ENCODE measurements around the gene HOXA7. TPM values are rescaled to one million over a fixed set of nuclear protein-coding genes. Genes with fewer than 3 reads are reported as not detected.

HOXA7 gene
- total RNA-seq, 1 experiment from 2014 or later, result 0.56 TPM

GRCh38 chr7:27150568-27151340, 5.7 kb downstream of the HOXA7 start:
- Histone ChIP-seq H3K9me3 (ENCODE audit: low read depth, low read length, poor library complexity, severe bottlenecking) (no peaks in the 10 kb centered on the region), H3K27me3 (replicated peaks; ENCODE audit: insufficient read depth, low read depth, low read length, poor library complexity) (peaks cover 94% of the 10 kb centered on the region), H3K4me3 (ENCODE audit: low read depth, low read length, poor library complexity, severe bottlenecking) (peak overlapping the region; percentile 26), H3K27ac (ENCODE audit: low read depth, low read length, poor library complexity, severe bottlenecking) (no peak overlapping the region), H3K4me1 (ENCODE audit: insufficient read depth, low read length, poor library complexity, severe bottlenecking) (peaks cover 9% of the 10 kb centered on the region), H3K36me3 (ENCODE audit: insufficient read depth, low read length, poor library complexity, severe bottlenecking) (no peaks in the 10 kb centered on the region)
- DNase-seq (ENCODE audit: low spot score), result peak; percentile 81
- POLR2A ChIA-PET (ENCODE audit: low non-redundant PET), result no interaction called here
- CTCF ChIA-PET, result interaction anchor here (1.7 kb wide), 1 partner anchor 10 kb away, joined by 5 read pairs; no protein-coding TSS in a partner anchor
- TF ChIP-seq CTCF (conservative IDR thresholded peaks at IDR 0.05; ENCODE audit: low read depth, low read length) (peak; percentile 88), EZH2 (IDR thresholded peaks at IDR 0.05; ENCODE audit: borderline replicate concordance, low read depth, low read length, poor library complexity, severe bottlenecking) (peak; percentile 77)
- BruUV-seq (replicated peaks), result no TSS peak
- intact Hi-C loops (cut with micrococcal nuclease; ENCODE audit: unreplicated experiment), result no loop called here

DNA sequence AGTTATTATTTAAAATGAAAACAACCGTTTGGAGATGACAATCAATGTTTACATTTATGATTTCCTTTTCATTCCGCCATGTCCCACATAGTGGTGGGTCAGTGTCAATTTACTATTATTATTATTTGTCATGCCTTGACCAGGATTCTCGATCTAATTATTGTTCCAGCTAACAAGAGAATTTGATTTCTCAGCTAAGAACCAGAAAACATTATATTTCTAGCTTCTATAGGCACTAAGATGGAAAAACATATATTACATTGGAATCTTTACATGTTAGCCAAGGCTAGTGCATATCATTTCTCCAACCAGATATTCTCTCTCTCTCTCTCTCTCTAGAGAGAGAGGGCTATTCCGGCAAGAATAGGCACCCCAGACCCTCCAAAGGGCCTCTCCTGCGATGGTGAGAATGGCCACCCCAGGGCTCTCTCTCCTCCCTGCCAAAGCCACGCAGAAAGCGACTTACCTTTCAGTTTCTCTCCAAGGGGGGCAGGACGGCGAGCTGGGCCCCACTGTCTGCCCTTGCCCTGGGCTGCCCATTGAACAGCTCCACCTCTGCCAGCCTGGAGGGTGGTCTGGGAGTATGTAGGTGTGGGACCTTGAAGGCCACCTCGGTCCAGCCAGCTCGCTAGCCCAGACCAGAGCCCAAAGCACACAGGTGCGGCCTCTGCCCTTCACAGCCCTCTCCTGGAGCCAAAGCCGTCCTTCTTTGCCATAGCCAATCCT, 6.5 kb downstream of the HOXA7 start:
- H3K4me3 ChIP-seq (ENCODE audit: low read depth, low read length, poor library complexity, severe bottlenecking), result no peak overlapping the region
- peaks cover 6% of the 10 kb centered on the region for H3K4me1 ChIP-seq (ENCODE audit: insufficient read depth, low read length, poor library complexity, severe bottlenecking)

More for the DNA sequence above, 6.5 kb downstream of the HOXA7 start:
- Histone ChIP-seq H3K27ac (ENCODE audit: low read depth, low read length, poor library complexity, severe bottlenecking) (no peak overlapping the region), H3K9me3 (ENCODE audit: low read depth, low read length, poor library complexity, severe bottlenecking) (no peaks in the 10 kb centered on the region), H3K36me3 (ENCODE audit: insufficient read depth, low read length, poor library complexity, severe bottlenecking) (no peaks in the 10 kb centered on the region), H3K27me3 (replicated peaks; ENCODE audit: insufficient read depth, low read depth, low read length, poor library complexity) (peaks cover 94% of the 10 kb centered on the region)
- TF ChIP-seq EZH2 (IDR thresholded peaks at IDR 0.05; ENCODE audit: borderline replicate concordance, low read depth, low read length, poor library complexity, severe bottlenecking) (no peak), CTCF (conservative IDR thresholded peaks at IDR 0.05; ENCODE audit: low read depth, low read length) (no peak)
- BruUV-seq (replicated peaks), result no TSS peak
- no peak for DNase-seq (ENCODE audit: low spot score)
- intact Hi-C loops (cut with micrococcal nuclease; ENCODE audit: unreplicated experiment), result no loop called here
- ChIA-PET CTCF (interaction anchor here (0.6 to 1.7 kb wide), 3 partner anchors 11 to 783 kb away, joined by 4 to 5 read pairs (median 4); no protein-coding TSS in a partner anchor), POLR2A (ENCODE audit: low non-redundant PET) (no interaction called here)

Measured in A673 (cell line).